Gastroesophageal sphincter (tissue), 4 donors: ENCODE data around the gene ARHGEF11. TPM values are rescaled to one million over a fixed set of nuclear protein-coding genes. Genes with fewer than 3 reads are reported as not detected.

Source experiments
- ATAC-seq: fragments of 150-250 bp; one replicate; pipeline ENCODE4 v1.9.1; 2016; ENCODE audit warnings: mild to moderate bottlenecking, moderate library complexity
- H3K27ac ChIP-seq, 4 donors: fragments of 200-600 bp; sonication (generic) in 3 of 4; 1 replicate in 3 of 4; 2 replicates in 1 of 4; pipeline ENCODE4 v1.5.1; 2016 to 2019
- H3K27me3 ChIP-seq: fragments of 200-600 bp; sonication (generic); one replicate; pipeline ENCODE4 v1.5.1; 2019
- H3K36me3 ChIP-seq, 2 donors: fragments of 200-600 bp; sonication (generic); one replicate each; pipeline ENCODE4 v1.5.1; 2019; ENCODE audit warnings: control low read depth in 1 of 2
- H3K4me1 ChIP-seq, 3 donors: fragments of 200-600 bp; sonication (generic); 1 replicate in 2 of 3; 2 replicates in 1 of 3; pipeline ENCODE4 v1.5.1; 2016 to 2019; ENCODE audit warnings: control low read depth in 2 of 3
- H3K4me3 ChIP-seq, 2 donors: fragments of 200-600 bp; sonication (generic); one replicate each; pipeline ENCODE4 v1.5.1; 2019; ENCODE audit warnings: mild to moderate bottlenecking in 1 of 2, moderate library complexity in 1 of 2
- H3K9me3 ChIP-seq, 3 donors: fragments of 200-600 bp; sonication (generic); one replicate each; pipeline ENCODE4 v1.5.1; 2017 to 2019; ENCODE audit warnings: control low read depth in 2 of 3
- EP300 ChIP-seq: sonication (generic); formaldehyde crosslinking; IDR thresholded peaks from one replicate; pipeline ENCODE4 v1.6.1; 2017; ENCODE audit warnings: antibody characterized with exemption, mild to moderate bottlenecking
- POLR2A ChIP-seq, 2 donors: fragments of 450-650 bp; IDR thresholded peaks; one replicate each; pipeline ENCODE4 v1.6.1; 2017; ENCODE audit warnings: antibody characterized with exemption in 2 of 2, mild to moderate bottlenecking in 2 of 2, moderate library complexity in 1 of 2
- POLR2AphosphoS5 ChIP-seq: sonication (generic); formaldehyde crosslinking; IDR thresholded peaks from one replicate; pipeline ENCODE4 v1.6.1; 2017; ENCODE audit warnings: antibody characterized with exemption
- WGBS, 2 donors: methylation state at CpG; one replicate each; pipeline ENCODE4 v1.1.5; 2018; ENCODE audit warnings: low coverage in 1 of 2; 5-methylcytosine and 5-hydroxymethylcytosine counted together
- total RNA-seq, 4 donors: library from RNA; depleted of rRNA; stranded (reverse); fragments of >200 nt; gene quantifications; one replicate each; pipeline ENCODE4 v1.1.0, GENCODE V29; 2016
- TF ChIP-seq, protein P1 (sequence below), 4 experiments: fragments of 200-600 bp in 2 of 4; fragments of 450-650 bp in 2 of 4; sonication (generic) in 1 of 4; IDR thresholded peaks; one replicate each; pipeline ENCODE4 v1.5.1; 2017 to 2019; ENCODE audit warnings: antibody characterized with exemption in 4 of 4, mild to moderate bottlenecking in 2 of 4, moderate library complexity in 2 of 4

Gene ARHGEF11
- total RNA-seq, 4 donors from 2014 or later: 28.5 to 51.7 (median 37.3) TPM

DNA sequence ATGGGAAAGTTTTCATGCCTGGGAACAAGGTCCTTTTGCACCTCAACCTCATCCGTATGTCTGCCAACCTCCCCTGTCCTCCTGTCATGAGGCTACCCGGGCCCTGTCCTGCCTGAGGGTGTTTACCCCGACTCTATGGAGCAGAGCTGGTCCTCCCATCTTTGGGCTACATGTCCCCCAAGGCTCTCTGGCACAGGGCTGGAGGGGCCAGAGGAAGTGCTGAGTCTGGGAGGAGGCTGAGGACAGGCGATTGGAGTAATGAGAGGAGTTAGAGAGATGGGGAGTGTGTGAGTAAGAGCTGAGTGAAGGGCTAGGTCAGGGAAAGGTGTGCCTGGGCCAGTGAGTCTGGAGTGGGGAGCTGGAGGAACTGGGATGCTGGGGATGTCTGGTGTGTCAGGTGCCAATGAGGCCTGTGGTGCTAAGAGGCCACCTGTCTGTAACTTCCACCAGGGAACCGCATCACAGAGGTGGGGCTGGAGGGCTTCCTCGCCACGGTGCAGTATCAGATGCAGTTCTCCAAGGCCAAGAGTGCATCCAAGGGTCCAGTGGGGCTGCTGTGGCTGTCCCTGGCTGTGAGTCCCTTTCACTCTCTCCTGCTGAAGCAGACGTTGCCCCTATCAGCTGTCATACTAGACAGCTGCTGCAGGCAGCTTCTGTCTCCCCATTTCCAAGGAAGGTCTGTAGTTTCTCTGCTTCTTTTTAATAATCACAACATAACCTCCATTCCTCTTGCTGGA is 113.4 kb downstream of the ARHGEF11 start:
- H3K9me3 ChIP-seq: no peaks in the 10 kb centered on the region
- peaks cover 30% of the 10 kb centered on the region for H3K27me3 ChIP-seq
- 57% methylated on average over 3 of the region's 8 CpGs; no CpG with 5 or more reads in 1 of the 2 donors for WGBS, 2 donors
- peaks cover 0 to 23% of the 10 kb centered on the region in 2 donors for H3K36me3 ChIP-seq
- TF ChIP-seq POLR2AphosphoS5 (no peak), POLR2A (IDR thresholded peaks at IDR 0.05) (no peak), EP300 (no peak)
- TF ChIP-seq, protein P1, sequence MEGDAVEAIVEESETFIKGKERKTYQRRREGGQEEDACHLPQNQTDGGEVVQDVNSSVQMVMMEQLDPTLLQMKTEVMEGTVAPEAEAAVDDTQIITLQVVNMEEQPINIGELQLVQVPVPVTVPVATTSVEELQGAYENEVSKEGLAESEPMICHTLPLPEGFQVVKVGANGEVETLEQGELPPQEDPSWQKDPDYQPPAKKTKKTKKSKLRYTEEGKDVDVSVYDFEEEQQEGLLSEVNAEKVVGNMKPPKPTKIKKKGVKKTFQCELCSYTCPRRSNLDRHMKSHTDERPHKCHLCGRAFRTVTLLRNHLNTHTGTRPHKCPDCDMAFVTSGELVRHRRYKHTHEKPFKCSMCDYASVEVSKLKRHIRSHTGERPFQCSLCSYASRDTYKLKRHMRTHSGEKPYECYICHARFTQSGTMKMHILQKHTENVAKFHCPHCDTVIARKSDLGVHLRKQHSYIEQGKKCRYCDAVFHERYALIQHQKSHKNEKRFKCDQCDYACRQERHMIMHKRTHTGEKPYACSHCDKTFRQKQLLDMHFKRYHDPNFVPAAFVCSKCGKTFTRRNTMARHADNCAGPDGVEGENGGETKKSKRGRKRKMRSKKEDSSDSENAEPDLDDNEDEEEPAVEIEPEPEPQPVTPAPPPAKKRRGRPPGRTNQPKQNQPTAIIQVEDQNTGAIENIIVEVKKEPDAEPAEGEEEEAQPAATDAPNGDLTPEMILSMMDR (IDR thresholded peaks at IDR 0.05): no peak
- no peak for ATAC-seq
- H3K4me3 ChIP-seq: no peak overlapping the region
- H3K27ac ChIP-seq: no peak overlapping the region
- peaks cover 0 to 24% (median 11%) of the 10 kb centered on the region in 3 donors for H3K4me1 ChIP-seq

GRCh38 chr1:156931211-156931952 is 114.2 kb downstream of the ARHGEF11 start:
- peaks cover 38% of the 10 kb centered on the region for H3K27me3 ChIP-seq
- H3K4me3 ChIP-seq: no peak overlapping the region
- H3K27ac ChIP-seq: no peak overlapping the region
- ATAC-seq: no peak
- peaks cover 0 to 28% (median 11%) of the 10 kb centered on the region in 3 donors for H3K4me1 ChIP-seq
- WGBS, 2 donors: 46 to 48% methylated on average over 8 to 11 of the region's 11 CpGs
- peaks cover 0 to 15% of the 10 kb centered on the region in 2 donors for H3K36me3 ChIP-seq
- H3K9me3 ChIP-seq: no peaks in the 10 kb centered on the region
- TF ChIP-seq, protein P1 (IDR thresholded peaks at IDR 0.05): no peak
- TF ChIP-seq EP300 (no peak), POLR2A (IDR thresholded peaks at IDR 0.05) (no peak), POLR2AphosphoS5 (no peak)

GRCh38 chr1:156930483-156930882 is 115.1 kb downstream of the ARHGEF11 start:
- Histone ChIP-seq H3K27me3 (peaks cover 47% of the 10 kb centered on the region), H3K36me3 (peaks cover 0 to 6% of the 10 kb centered on the region in 2 donors), H3K4me1 (peaks cover 0 to 28% (median 11%) of the 10 kb centered on the region in 3 donors), H3K27ac (no peak overlapping the region), H3K9me3 (no peaks in the 10 kb centered on the region), H3K4me3 (no peak overlapping the region)
- WGBS, 2 donors: 40% methylated on average over 1 of the region's 4 CpGs; no CpG with 5 or more reads in 1 of the 2 donors
- ATAC-seq: no peak
- TF ChIP-seq, protein P1 (IDR thresholded peaks at IDR 0.05): no peak
- TF ChIP-seq POLR2A (IDR thresholded peaks at IDR 0.05) (no peak), EP300 (no peak), POLR2AphosphoS5 (no peak)

- Histone ChIP-seq H3K27ac (no peak overlapping the region), H3K27me3 (peaks cover 54% of the 10 kb centered on the region), H3K4me3 (no peak overlapping the region), H3K9me3 (no peaks in the 10 kb centered on the region), H3K36me3 (no peaks in the 10 kb centered on the region), H3K4me1 (peaks cover 0 to 28% (median 11%) of the 10 kb centered on the region in 3 donors)
- no peak for ATAC-seq
- WGBS, 2 donors: 71 to 100% methylated on average over 1 to 6 of the region's 6 CpGs
- no peak for TF ChIP-seq EP300
- TF ChIP-seq POLR2A (IDR thresholded peaks at IDR 0.05): no peak
- TF ChIP-seq POLR2AphosphoS5: no peak
- TF ChIP-seq, protein P1 (IDR thresholded peaks at IDR 0.05): no peak
Observed at GRCh38 chr1:156929596-156930238, 115.8 kb downstream of the ARHGEF11 start.
